ENCODE results near the gene GAK. TPM values are rescaled to one million over a fixed set of nuclear protein-coding genes. Genes with fewer than 3 reads are reported as not detected.

Gene GAK
- total RNA-seq, 1 donor from 2014 or later, result 116 TPM

DNA sequence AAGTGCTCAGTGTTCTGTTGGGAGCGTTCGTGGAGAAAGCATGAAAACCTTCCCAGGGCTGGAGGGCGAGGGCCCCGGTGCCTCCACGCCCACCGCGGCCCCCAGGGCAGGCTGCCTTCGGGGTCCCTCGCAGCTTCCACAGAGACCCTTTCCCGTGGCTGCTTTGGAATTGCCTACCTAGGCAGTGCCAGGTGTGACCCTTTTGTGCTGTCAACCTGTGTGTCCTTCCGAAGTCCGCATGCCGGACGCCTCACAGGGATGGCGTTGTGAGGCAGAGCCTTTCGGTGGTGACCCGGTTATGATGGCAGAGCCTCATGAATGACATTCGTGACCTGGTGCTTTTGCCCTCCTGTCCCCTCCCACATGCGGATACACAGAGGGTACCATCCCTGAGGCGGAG is 17.5 kb upstream of the GAK start:
- no peak for DNase-seq (ENCODE audit: low spot score, unreplicated experiment)
- peaks cover 4% of the 10 kb centered on the region for H3K27me3 Mint-ChIP-seq

DNA sequence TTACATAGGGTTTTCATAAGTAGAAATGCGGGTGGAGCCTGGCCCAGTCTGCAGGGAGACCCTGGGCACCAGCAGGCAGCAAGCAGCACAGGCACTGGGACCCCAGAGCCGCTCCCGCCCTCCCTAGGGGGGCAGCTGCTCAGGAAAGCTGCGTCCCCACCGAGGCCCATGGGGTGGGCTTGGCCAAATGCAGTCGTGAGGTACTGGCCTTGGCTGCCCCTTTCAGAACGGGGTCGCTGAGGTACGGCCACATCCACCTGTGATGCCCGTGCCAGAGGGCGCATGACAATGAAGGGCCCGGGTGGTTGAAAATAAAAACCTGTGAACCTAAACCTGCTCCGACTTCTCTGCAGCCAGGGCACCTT is 16.8 kb upstream of the GAK start:
- DNase-seq (ENCODE audit: low spot score, unreplicated experiment), result no peak
- Mint-ChIP-seq H3K4me3 (ENCODE audit: low read depth) (no peak overlapping the region), H3K9me3 (ENCODE audit: low read depth) (no peaks in the 10 kb centered on the region), H3K27ac (no peak overlapping the region), H3K36me3 (ENCODE audit: insufficient read depth) (no peaks in the 10 kb centered on the region), H3K27me3 (peaks cover 4% of the 10 kb centered on the region), H3K4me1 (ENCODE audit: low read depth) (peaks cover 11% of the 10 kb centered on the region)
- TF ChIP-seq, protein P1, sequence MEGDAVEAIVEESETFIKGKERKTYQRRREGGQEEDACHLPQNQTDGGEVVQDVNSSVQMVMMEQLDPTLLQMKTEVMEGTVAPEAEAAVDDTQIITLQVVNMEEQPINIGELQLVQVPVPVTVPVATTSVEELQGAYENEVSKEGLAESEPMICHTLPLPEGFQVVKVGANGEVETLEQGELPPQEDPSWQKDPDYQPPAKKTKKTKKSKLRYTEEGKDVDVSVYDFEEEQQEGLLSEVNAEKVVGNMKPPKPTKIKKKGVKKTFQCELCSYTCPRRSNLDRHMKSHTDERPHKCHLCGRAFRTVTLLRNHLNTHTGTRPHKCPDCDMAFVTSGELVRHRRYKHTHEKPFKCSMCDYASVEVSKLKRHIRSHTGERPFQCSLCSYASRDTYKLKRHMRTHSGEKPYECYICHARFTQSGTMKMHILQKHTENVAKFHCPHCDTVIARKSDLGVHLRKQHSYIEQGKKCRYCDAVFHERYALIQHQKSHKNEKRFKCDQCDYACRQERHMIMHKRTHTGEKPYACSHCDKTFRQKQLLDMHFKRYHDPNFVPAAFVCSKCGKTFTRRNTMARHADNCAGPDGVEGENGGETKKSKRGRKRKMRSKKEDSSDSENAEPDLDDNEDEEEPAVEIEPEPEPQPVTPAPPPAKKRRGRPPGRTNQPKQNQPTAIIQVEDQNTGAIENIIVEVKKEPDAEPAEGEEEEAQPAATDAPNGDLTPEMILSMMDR (IDR thresholded peaks at IDR 0.05; ENCODE audit: unreplicated experiment), result no peak

More for the DNA sequence above, 17.5 kb upstream of the GAK start:
- peaks cover 11% of the 10 kb centered on the region for H3K4me1 Mint-ChIP-seq (ENCODE audit: low read depth)
- H3K4me3 Mint-ChIP-seq (ENCODE audit: low read depth), result no peak overlapping the region
- H3K27ac Mint-ChIP-seq, result no peak overlapping the region
- H3K9me3 Mint-ChIP-seq (ENCODE audit: low read depth), result no peaks in the 10 kb centered on the region
- no peaks in the 10 kb centered on the region for H3K36me3 Mint-ChIP-seq (ENCODE audit: insufficient read depth)
- TF ChIP-seq, protein P1 (IDR thresholded peaks at IDR 0.05; ENCODE audit: unreplicated experiment), result no peak

GRCh38 chr4:948101-948935 is 16.2 kb upstream of the GAK start:
- peaks cover 4% of the 10 kb centered on the region for H3K27me3 Mint-ChIP-seq
- H3K27ac Mint-ChIP-seq, result no peak overlapping the region
- H3K4me1 Mint-ChIP-seq (ENCODE audit: low read depth), result peaks cover 11% of the 10 kb centered on the region
- DNase-seq (ENCODE audit: low spot score, unreplicated experiment), result peak; percentile 9
- no peaks in the 10 kb centered on the region for H3K9me3 Mint-ChIP-seq (ENCODE audit: low read depth)
- H3K36me3 Mint-ChIP-seq (ENCODE audit: insufficient read depth), result no peaks in the 10 kb centered on the region
- no peak overlapping the region for H3K4me3 Mint-ChIP-seq (ENCODE audit: low read depth)
- TF ChIP-seq, protein P1 (IDR thresholded peaks at IDR 0.05; ENCODE audit: unreplicated experiment), result no peak

DNA sequence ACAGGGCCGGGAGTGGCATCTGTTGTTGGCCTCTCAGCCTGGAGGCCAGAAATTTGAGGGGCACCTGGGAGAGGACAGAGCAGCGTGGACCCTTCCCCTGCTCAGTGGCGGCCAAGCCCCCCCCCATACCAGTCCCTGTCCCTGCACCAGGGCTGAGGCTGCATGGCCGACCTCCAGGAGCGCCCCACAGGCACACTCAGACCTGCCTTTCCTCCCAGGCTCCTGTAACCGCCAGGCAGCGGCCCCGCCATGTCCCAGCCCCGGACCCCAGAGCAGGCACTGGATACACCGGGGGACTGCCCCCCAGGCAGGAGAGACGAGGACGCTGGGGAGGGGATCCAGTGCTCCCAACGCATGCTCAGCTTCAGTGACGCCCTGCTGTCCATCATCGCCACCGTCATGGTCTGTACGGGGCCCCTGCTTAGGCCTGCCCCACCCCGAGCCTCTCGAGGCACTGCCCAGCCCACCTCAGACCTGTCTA is 15.4 kb upstream of the GAK start:
- DNase-seq (ENCODE audit: low spot score, unreplicated experiment), result no peak
- no peaks in the 10 kb centered on the region for H3K36me3 Mint-ChIP-seq (ENCODE audit: insufficient read depth)
- H3K27me3 Mint-ChIP-seq, result peaks cover 4% of the 10 kb centered on the region
- no peak overlapping the region for H3K4me3 Mint-ChIP-seq (ENCODE audit: low read depth)
- peaks cover 11% of the 10 kb centered on the region for H3K4me1 Mint-ChIP-seq (ENCODE audit: low read depth)
- TF ChIP-seq, protein P1 (IDR thresholded peaks at IDR 0.05; ENCODE audit: unreplicated experiment), result no peak
- H3K27ac Mint-ChIP-seq, result no peak overlapping the region
- no peaks in the 10 kb centered on the region for H3K9me3 Mint-ChIP-seq (ENCODE audit: low read depth)

DNA sequence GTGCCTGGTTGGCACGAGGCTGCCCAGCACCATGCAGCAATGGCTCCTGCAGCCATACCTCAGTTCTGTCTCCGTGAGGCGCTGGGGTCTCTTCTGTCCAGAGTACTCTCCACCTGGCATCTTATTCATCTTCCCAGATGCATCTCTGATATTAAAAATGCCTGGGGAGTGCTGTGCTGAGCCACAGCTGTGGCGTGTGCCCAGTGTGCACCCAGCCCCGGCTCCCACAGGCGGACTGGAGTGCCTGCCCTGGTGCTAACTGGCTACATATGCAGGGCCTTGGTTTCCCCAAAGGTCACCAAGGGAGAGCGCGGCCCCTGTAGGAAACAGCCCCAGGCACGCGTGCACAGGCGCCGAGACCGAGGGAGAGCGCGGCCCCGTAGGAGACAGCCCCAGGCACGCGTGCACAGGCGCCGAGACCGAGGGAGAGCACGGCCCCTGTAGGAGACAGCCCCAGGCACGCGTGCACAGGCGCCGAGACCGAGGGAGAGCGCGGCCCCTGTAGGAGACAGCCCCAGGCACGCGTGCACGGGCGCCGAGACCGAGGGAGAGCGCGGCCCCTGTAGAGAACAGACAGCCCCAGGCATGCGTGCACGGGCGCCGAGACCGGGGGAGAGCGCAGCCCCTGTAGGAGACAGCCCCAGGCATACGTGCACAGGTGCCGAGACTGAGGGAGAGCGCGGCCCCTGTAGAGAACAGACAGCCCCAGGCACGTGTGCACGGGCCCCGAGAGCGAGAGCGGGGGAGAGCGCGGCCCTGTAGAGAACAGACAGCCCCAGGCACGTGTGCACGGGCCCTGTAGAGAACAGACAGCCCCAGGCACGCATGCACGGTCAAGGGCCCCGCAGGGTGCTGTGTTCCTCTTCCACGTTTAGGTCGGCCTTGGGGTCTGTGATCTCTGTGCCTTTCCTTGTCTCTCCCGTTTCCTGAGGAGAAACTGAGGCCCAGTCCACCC is 14.7 kb upstream of the GAK start:
- H3K27ac Mint-ChIP-seq, result no peak overlapping the region
- peaks cover 11% of the 10 kb centered on the region for H3K4me1 Mint-ChIP-seq (ENCODE audit: low read depth)
- TF ChIP-seq, protein P1 (IDR thresholded peaks at IDR 0.05; ENCODE audit: unreplicated experiment), result no peak
- no peak for DNase-seq (ENCODE audit: low spot score, unreplicated experiment)
- H3K36me3 Mint-ChIP-seq (ENCODE audit: insufficient read depth), result no peaks in the 10 kb centered on the region
- no peaks in the 10 kb centered on the region for H3K9me3 Mint-ChIP-seq (ENCODE audit: low read depth)
- peaks cover 4% of the 10 kb centered on the region for H3K27me3 Mint-ChIP-seq
- no peak overlapping the region for H3K4me3 Mint-ChIP-seq (ENCODE audit: low read depth)

All from progenitor cell of endocrine pancreas (in vitro differentiated cells).